H7 (cell line): ENCODE results near the gene DNASE1L1. TPM values are rescaled to one million over a fixed set of nuclear protein-coding genes. Genes with fewer than 3 reads are reported as not detected.

Source experiments
- DNase-seq: peaks from one replicate; pipeline ENCODE4 v3.0.0; 2012
- H3K27me3 ChIP-seq: 2 replicates; pipeline ENCODE4 v1.6.0; 2011; ENCODE audit warnings: mild to moderate bottlenecking, low read length; ENCODE audit not compliant: control insufficient read depth, insufficient read depth
- H3K36me3 ChIP-seq: replicated peaks from 2 replicates; pipeline ENCODE4 v1.5.1; 2011; ENCODE audit warnings: low read length; ENCODE audit not compliant: control insufficient read depth, insufficient read depth
- H3K4me3 ChIP-seq: 2 replicates; pipeline ENCODE4 v1.5.1; 2011; ENCODE audit warnings: low read depth, mild to moderate bottlenecking, control low read depth, low read length, moderate library complexity; ENCODE audit not compliant: insufficient read depth
- total RNA-seq: library from RNA; depleted of rRNA; stranded (reverse); fragments of >200 nt; shearing (Covaris generic); gene quantifications from 2 replicates; pipeline ENCODE4 v1.2.3, GENCODE V29; 2014; rRNA removed

Gene DNASE1L1
- total RNA-seq, 1 experiment from 2014 or later: 26.6 TPM

GRCh38 chrX:154354013-154354412 is 55.0 kb downstream of the DNASE1L1 start:
- H3K4me3 ChIP-seq: no peak overlapping the region
- no peak for DNase-seq
- H3K27me3 ChIP-seq: no peaks in the 10 kb centered on the region
- peaks cover 49% of the 10 kb centered on the region for H3K36me3 ChIP-seq

DNA sequence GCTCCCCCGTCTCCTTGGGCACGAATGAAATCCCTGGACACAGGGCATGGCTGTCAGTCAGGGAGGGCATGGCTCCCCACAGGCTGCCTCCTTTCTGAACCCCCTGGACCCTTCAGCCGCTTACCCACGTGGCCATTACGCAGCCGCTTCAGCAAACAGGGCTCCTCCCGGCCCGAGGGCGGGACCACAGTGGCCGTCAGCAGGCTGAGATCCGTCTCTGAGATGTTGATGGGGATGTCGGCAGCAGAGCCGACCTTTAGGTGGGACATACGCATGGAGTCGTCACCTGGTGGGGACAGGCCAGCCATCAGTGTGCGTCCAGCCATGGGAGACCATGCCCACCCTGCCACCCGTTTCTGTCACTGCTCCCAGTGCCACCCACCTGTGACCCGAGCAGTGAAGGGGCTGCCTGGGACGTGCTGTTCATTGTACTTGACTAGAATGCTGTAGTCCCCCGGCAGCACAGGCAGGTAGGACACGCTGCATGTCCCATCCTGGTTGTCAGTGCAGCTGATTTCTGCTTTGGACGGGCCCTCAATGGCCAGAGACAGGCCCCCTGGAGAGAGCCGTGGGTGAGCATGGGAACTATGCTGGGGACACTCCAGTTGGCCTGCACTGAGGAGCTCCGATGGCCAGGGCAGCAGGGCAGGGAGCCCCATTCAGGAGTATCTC is 55.7 kb downstream of the DNASE1L1 start:
- peaks cover 42% of the 10 kb centered on the region for H3K36me3 ChIP-seq
- H3K4me3 ChIP-seq: no peak overlapping the region
- no peaks in the 10 kb centered on the region for H3K27me3 ChIP-seq
- DNase-seq: no peak

DNA sequence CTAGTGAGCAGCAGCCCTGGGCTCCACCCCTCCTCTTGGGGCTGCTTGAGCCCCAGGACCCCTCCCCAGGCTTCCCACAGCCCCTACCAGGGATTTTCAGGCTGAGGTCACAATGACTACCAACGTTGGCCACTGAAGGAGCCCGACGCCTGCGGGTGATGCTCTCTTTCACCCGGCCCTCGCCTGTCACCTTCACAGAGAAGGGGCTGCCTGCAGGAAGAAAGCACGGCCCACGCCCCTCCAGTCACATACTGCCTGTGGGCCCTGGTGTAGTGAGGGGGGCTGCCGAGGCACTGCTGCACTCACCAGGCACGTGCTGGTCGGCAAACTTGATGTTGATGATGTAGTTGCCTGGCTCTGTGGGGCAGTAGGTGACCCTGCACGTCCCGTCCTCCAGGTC is 56.6 kb downstream of the DNASE1L1 start:
- Histone ChIP-seq H3K36me3 (peaks cover 36% of the 10 kb centered on the region), H3K4me3 (no peak overlapping the region), H3K27me3 (no peaks in the 10 kb centered on the region)
- DNase-seq: no peak

DNA sequence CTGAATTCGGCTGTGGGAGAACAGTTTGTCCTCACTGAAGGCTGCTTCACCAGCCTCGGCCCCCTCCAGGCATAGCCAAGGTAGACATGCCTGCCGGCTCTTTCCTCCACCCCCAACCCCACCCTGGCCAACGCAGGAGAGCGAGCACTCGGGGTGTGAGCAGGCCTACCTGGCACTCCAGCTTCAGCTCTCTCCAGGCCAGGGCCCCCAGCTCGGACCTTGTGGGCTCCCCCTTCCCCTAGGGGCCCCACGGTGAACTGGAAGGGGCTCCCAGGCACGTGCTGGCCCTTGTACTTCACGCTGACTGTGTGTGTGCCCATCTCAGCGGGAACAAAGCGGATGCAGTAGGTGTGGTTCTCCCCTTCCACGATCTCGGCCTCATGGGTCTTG is 57.0 kb downstream of the DNASE1L1 start:
- DNase-seq: no peak
- peaks cover 34% of the 10 kb centered on the region for H3K36me3 ChIP-seq
- H3K27me3 ChIP-seq: no peaks in the 10 kb centered on the region
- H3K4me3 ChIP-seq: no peak overlapping the region

Other genes with a start within 250 kb of the DNASE1L1 start
- not detected in 2 replicates for gene OPN1MW, start 226.7 kb downstream of the DNASE1L1 start, total RNA-seq
- not detected in 2 replicates for gene OPN1MW2, start 189.5 kb downstream of the DNASE1L1 start, total RNA-seq
- gene OPN1MW3, start 151.7 kb downstream of the DNASE1L1 start, total RNA-seq: not detected in 2 replicates
- gene TEX28, start 114.1 kb downstream of the DNASE1L1 start, total RNA-seq: not detected in 2 replicates
- 1.6 TPM in 1 of 2 replicates, not detected in the other for gene TKTL1, start 113.5 kb downstream of the DNASE1L1 start, total RNA-seq
- 799 and 827 TPM in 2 replicates for gene FLNA, start 34.6 kb downstream of the DNASE1L1 start, total RNA-seq
- gene EMD, start 30.0 kb downstream of the DNASE1L1 start, total RNA-seq: 56.2 and 57.1 TPM in 2 replicates
- 4,112 and 4,296 TPM in 2 replicates for gene RPL10, start 10.9 kb downstream of the DNASE1L1 start, total RNA-seq
- 38.6 and 71.3 TPM in 2 replicates for gene TAFAZZIN, start 2.3 kb upstream of the DNASE1L1 start, total RNA-seq
- 31.4 and 48.8 TPM in 2 replicates for gene ATP6AP1, start 19.4 kb upstream of the DNASE1L1 start, total RNA-seq
- 128 and 143 TPM in 2 replicates for gene GDI1, start 27.9 kb upstream of the DNASE1L1 start, total RNA-seq
- 44.0 and 46.6 TPM in 2 replicates for gene FAM50A, start 34.9 kb upstream of the DNASE1L1 start, total RNA-seq
- 2.3 and 4.5 TPM in 2 replicates for gene PLXNA3, start 49.0 kb upstream of the DNASE1L1 start, total RNA-seq
- 47.9 and 84.9 TPM in 2 replicates for gene LAGE3, start 70.0 kb upstream of the DNASE1L1 start, total RNA-seq
- gene UBL4A, start 77.4 kb upstream of the DNASE1L1 start, total RNA-seq: 64.8 and 84.0 TPM in 2 replicates
- 17.0 and 18.4 TPM in 2 replicates for gene SLC10A3, start 81.4 kb upstream of the DNASE1L1 start, total RNA-seq
- 31.6 and 42.5 TPM in 2 replicates for gene FAM3A, start 107.0 kb upstream of the DNASE1L1 start, total RNA-seq
- gene G6PD, start 137.6 kb upstream of the DNASE1L1 start, total RNA-seq: 51.8 and 58.0 TPM in 2 replicates
- 22.1 and 24.3 TPM in 2 replicates for gene IKBKG, start 138.4 kb upstream of the DNASE1L1 start, total RNA-seq
- gene CTAG1A, start 175.9 kb upstream of the DNASE1L1 start, total RNA-seq: not detected in 2 replicates
- not detected in 2 replicates for gene CTAG1B, start 210.0 kb upstream of the DNASE1L1 start, total RNA-seq
- not detected in 2 replicates for gene CTAG2, start 244.3 kb upstream of the DNASE1L1 start, total RNA-seq